Stimulated activated CD8-positive, alpha-beta memory T cell treated with anti-CD3 and anti-CD28 coated beads, Interleukin-7, amount 100 ng/mL, for 1 hour (primary cell): ENCODE results near the gene ELAVL3.
"Not testable (repeated sequence)": the region's sequence is repeated elsewhere in the genome, so short reads cannot be mapped to it uniquely, and the experiment has no call there.

Experiments
- DNase-seq, 2 donors: peaks; one replicate each; pipeline ENCODE4 v3.0.0-alpha.2; 2020; ENCODE audit warnings: low read depth in 2 of 2

The ELAVL3 gene

GRCh38 chr19:11458912-11459311 is 21.9 kb downstream of the ELAVL3 start:
- not testable (repeated sequence) for DNase-seq

GRCh38 chr19:11458236-11458900 is 22.5 kb downstream of the ELAVL3 start:
- no peak for DNase-seq

- DNase-seq, result no peak
Measured at GRCh38 chr19:11457831-11458230, 23.0 kb downstream of the ELAVL3 start.

GRCh38 chr19:11457115-11457514 is 23.7 kb downstream of the ELAVL3 start:
- no peak for DNase-seq

GRCh38 chr19:11456659-11457058 is 24.2 kb downstream of the ELAVL3 start:
- no peak for DNase-seq

GRCh38 chr19:11455233-11455554 is 25.7 kb downstream of the ELAVL3 start:
- DNase-seq, result not testable (repeated sequence)

- DNase-seq, result no peak
Measured at GRCh38 chr19:11453468-11454341, 27.1 kb downstream of the ELAVL3 start.

GRCh38 chr19:11452620-11453310 is 28.1 kb downstream of the ELAVL3 start:
- DNase-seq, result no peak

GRCh38 chr19:11451871-11452619 is 28.8 kb downstream of the ELAVL3 start:
- DNase-seq, result no peak

GRCh38 chr19:11451327-11451870 is 29.4 kb downstream of the ELAVL3 start:
- DNase-seq, result no peak

GRCh38 chr19:11450570-11451326 is 30.1 kb downstream of the ELAVL3 start:
- DNase-seq, result no peak

- no peak for DNase-seq
Measured at GRCh38 chr19:11448923-11449554, 31.8 kb downstream of the ELAVL3 start.

- no peak for DNase-seq
Measured at GRCh38 chr19:11448410-11448809, 32.4 kb downstream of the ELAVL3 start.

GRCh38 chr19:11447347-11448262 is 33.2 kb downstream of the ELAVL3 start:
- DNase-seq, result no peak

- peak in 1 of 2 donors; percentile 34 for DNase-seq
Measured at GRCh38 chr19:11446652-11447301, 34.1 kb downstream of the ELAVL3 start.

GRCh38 chr19:11446271-11446651 is 34.6 kb downstream of the ELAVL3 start:
- no peak for DNase-seq

- DNase-seq, result no peak
Measured at GRCh38 chr19:11445141-11445540, 35.7 kb downstream of the ELAVL3 start.

GRCh38 chr19:11444059-11444458 is 36.8 kb downstream of the ELAVL3 start:
- DNase-seq, result no peak

- DNase-seq, result no peak
Measured at GRCh38 chr19:11437955-11438354, 42.9 kb downstream of the ELAVL3 start.
